K562 (cell line): Measurements from ENCODE around the gene ADAMTSL3. TPM values are rescaled to one million over a fixed set of nuclear protein-coding genes. Genes with fewer than 3 reads are reported as not detected.

ENCODE experiments used
- ATAC-seq: fragments of 200-7000 bp; cut with Tn5 transposase; 3 replicates; pipeline ENCODE4 v1.9.1; 2020; ENCODE audit warnings: moderate library complexity
- BruUV-seq: library from RNA; stranded (reverse); fragments of 400-500 nt; replicated peaks from 2 replicates; lab custom pipeline; 2021; lab: Mats Ljungman, UMichigan
- CTCF ChIA-PET: fragments of 300-600 bp; formaldehyde crosslinking; extraction: SDS; loops from one replicate; lab custom pipeline; 2021; ENCODE audit warnings: low intra/inter-chr PET ratio; lab: Yijun Ruan, JAX
- POLR2A ChIA-PET: fragments of 300-600, 350-650 bp; sonication (Branson Sonifier 250); formaldehyde crosslinking; extraction: SDS; loops from one replicate; lab custom pipeline; 2021; ENCODE audit warnings: antibody characterized with exemption, inconsistent platforms; lab: Yijun Ruan, JAX
- DNase-seq, 4 experiments: peaks; one replicate each; pipeline versions ENCODE4 v3.0.0 to v3.0.0-alpha.2; 2011 to 2018; ENCODE audit warnings: low spot score in 3 of 4, mixed read lengths in 3 of 4; ENCODE audit errors: extremely low read depth in 1 of 4
- FAIRE-seq: peaks from 2 replicates; lab custom pipeline; 2011; peaks lifted over from hg19 to GRCh38; lab: Jason Lieb, UNC
- H2AFZ ChIP-seq: 2 replicates; pipeline ENCODE4 v1.6.0; 2011; ENCODE audit warnings: low read depth, low read length, control low read depth, inconsistent platforms
- H3K27ac ChIP-seq: fragments of 200-600 bp; 3 replicates; pipeline ENCODE4 v1.8.0; 2011; ENCODE audit warnings: low read depth, mild to moderate bottlenecking, control low read depth, inconsistent platforms, low read length, moderate library complexity, mixed read lengths; ENCODE audit errors: extremely low read depth
- H3K27me3 ChIP-seq, 2 experiments: fragments of 300-600 bp in 1 of 2; 2 replicates in 1 of 2; 3 replicates in 1 of 2; pipeline versions ENCODE4 v1.6.0 to v1.8.0; 2011; ENCODE audit warnings: inconsistent platforms in 2 of 2, low read length in 2 of 2, mild to moderate bottlenecking in 1 of 2, mixed read lengths in 1 of 2, moderate library complexity in 1 of 2; ENCODE audit not compliant: control insufficient read depth in 2 of 2, insufficient read depth in 2 of 2
- H3K36me3 ChIP-seq: fragments of 300-600 bp; 3 replicates; pipeline ENCODE4 v1.8.0; 2011; ENCODE audit warnings: mild to moderate bottlenecking, low read length, inconsistent platforms; ENCODE audit not compliant: control insufficient read depth, insufficient read depth
- H3K4me1 ChIP-seq, 2 experiments: fragments of 200-600 bp in 1 of 2; replicated peaks in 1 of 2; 2 replicates in 1 of 2; 3 replicates in 1 of 2; pipeline versions ENCODE4 v1.5.1 to v1.8.0; 2011; ENCODE audit warnings: inconsistent platforms in 2 of 2, low read length in 2 of 2, mild to moderate bottlenecking in 1 of 2, mixed read lengths in 1 of 2, moderate library complexity in 1 of 2; ENCODE audit not compliant: control insufficient read depth in 2 of 2, insufficient read depth in 2 of 2
- H3K4me2 ChIP-seq: 2 replicates; pipeline ENCODE4 v1.6.1; 2011; ENCODE audit warnings: low read length, control low read depth, inconsistent platforms, mixed read lengths; ENCODE audit not compliant: insufficient read depth
- H3K4me3 ChIP-seq: fragments of 200-600 bp; sonication (generic), shearing (Covaris generic); 2 replicates; pipeline ENCODE4 v1.5.1; 2016; ENCODE audit warnings: control low read depth, inconsistent platforms
- H3K79me2 ChIP-seq: fragments of 200-600 bp; 3 replicates; pipeline ENCODE4 v1.8.0; 2011; ENCODE audit warnings: low read length, inconsistent platforms; ENCODE audit not compliant: control insufficient read depth, insufficient read depth
- H3K9ac ChIP-seq, 2 experiments: 2 replicates each; pipeline versions ENCODE4 v1.6.0 to v1.6.1; 2011; ENCODE audit warnings: low read depth in 2 of 2, low read length in 2 of 2, control low read depth in 1 of 2, inconsistent platforms in 1 of 2, mild to moderate bottlenecking in 1 of 2, mixed read lengths in 1 of 2; ENCODE audit not compliant: insufficient read depth in 1 of 2
- H3K9me1 ChIP-seq: one replicate; pipeline ENCODE4 v1.6.0; 2011; ENCODE audit warnings: inconsistent platforms, mild to moderate bottlenecking, low read length, moderate library complexity; ENCODE audit not compliant: control insufficient read depth, insufficient read depth
- H3K9me3 ChIP-seq: replicated peaks from 2 replicates; pipeline ENCODE4 v1.5.1; 2011; ENCODE audit warnings: low read depth, low read length, inconsistent platforms; ENCODE audit not compliant: control insufficient read depth, insufficient read depth
- H4K20me1 ChIP-seq: replicated peaks from 2 replicates; pipeline ENCODE4 v1.6.1; 2011; ENCODE audit warnings: low read length, inconsistent platforms, mixed read lengths; ENCODE audit not compliant: control insufficient read depth, insufficient read depth
- CCAR2 ChIP-seq: fragments of 200-400 bp; formaldehyde crosslinking; IDR thresholded peaks from 2 replicates; pipeline ENCODE4 v1.6.1; 2017; ENCODE audit warnings: mild to moderate bottlenecking, low read depth, low read length
- FOXK2 ChIP-seq, 2 experiments: fragments of 450-650 bp; IDR thresholded peaks in 1 of 2; conservative IDR thresholded peaks in 1 of 2; 2 replicates each; pipeline ENCODE4 v1.6.1; 2016; ENCODE audit warnings: low read depth in 2 of 2, mild to moderate bottlenecking in 1 of 2
- NFRKB ChIP-seq: fragments of 450-650 bp; IDR thresholded peaks from 2 replicates; pipeline ENCODE4 v1.6.1; 2016; ENCODE audit warnings: low read depth
- NFYB ChIP-seq: IDR thresholded peaks from 2 replicates; pipeline ENCODE4 v1.6.1; 2011; ENCODE audit warnings: mild to moderate bottlenecking, moderate library complexity; ENCODE audit not compliant: insufficient read length; ENCODE audit errors: extremely low read depth
- NRF1 ChIP-seq, 2 experiments: fragments of 450-650 bp; IDR thresholded peaks in 1 of 2; conservative IDR thresholded peaks in 1 of 2; 2 replicates each; pipeline ENCODE4 v1.6.1; 2014; ENCODE audit warnings: mild to moderate bottlenecking in 2 of 2
- RNF2 ChIP-seq: sonication (generic); IDR thresholded peaks from 2 replicates; pipeline ENCODE4 v1.6.1; 2016
- ZNF239 ChIP-seq: fragments of 250-450 bp; sonication (Bioruptor Pico); IDR thresholded peaks from 2 replicates; pipeline ENCODE4 v1.4.0; 2020; ENCODE audit warnings: mild to moderate bottlenecking
- WGBS: fragments of 100-300 bp; shearing (Covaris generic); methylation state at CpG from one replicate; pipeline ENCODE4 v1.1.6; 2016; ENCODE audit warnings: low coverage, mixed read lengths; ENCODE audit not compliant: insufficient coverage; ENCODE audit errors: missing lambda C conversion rate; 5-methylcytosine and 5-hydroxymethylcytosine counted together
- in situ Hi-C: fragments of 300-500 bp; cut with MboI; formaldehyde crosslinking; loops from 4 replicates; pipeline ENCODE4 v1.15.0; 2018; ENCODE audit warnings: inconsistent platforms, mixed read lengths
- intact Hi-C: fragments of 100-400 bp; cut with micrococcal nuclease; formaldehyde crosslinking; loops from 2 replicates; pipeline ENCODE4 v1.14.2; 2022
- polyA plus RNA-seq, 8 experiments: library from polyadenylated mRNA; depleted of rRNA in 4 of 8; stranded (reverse) in 5 of 8; unstranded in 3 of 8; fragments of >200 nt; fragmentation: Nextera tagmentation in 2 of 8; fragmentation: Illumina TruSeq in 1 of 8; extraction: Ambion mirVana in 2 of 8; extraction: Trizol in 1 of 8; gene quantifications; 2 replicates each; pipeline versions ENCODE4 v1.2.1 to v1.2.3, GENCODE V29; 2011 to 2014; ENCODE audit warnings: inconsistent platforms in 1 of 8, missing spikeins in 1 of 8
- total RNA-seq, 7 experiments: library from RNA; depleted of rRNA in 6 of 7; stranded (reverse); fragments of >200 nt in 6 of 7; fragmentation: Illumina TruSeq in 2 of 7; extraction: Trizol in 2 of 7; gene quantifications; 2 replicates each; pipeline versions ENCODE4 v1.2.1 to v1.2.3, GENCODE V29; 2011 to 2021; ENCODE audit warnings: low replicate concordance in 1 of 7

Gene ADAMTSL3
- total and polyA plus RNA-seq, 9 of the 15 experiments (the other 6 are each of a cell fraction or from before 2014, with no cell fraction given), result 0.01 to 0.18 (median 0.07) TPM; not detected in 3

DNA sequence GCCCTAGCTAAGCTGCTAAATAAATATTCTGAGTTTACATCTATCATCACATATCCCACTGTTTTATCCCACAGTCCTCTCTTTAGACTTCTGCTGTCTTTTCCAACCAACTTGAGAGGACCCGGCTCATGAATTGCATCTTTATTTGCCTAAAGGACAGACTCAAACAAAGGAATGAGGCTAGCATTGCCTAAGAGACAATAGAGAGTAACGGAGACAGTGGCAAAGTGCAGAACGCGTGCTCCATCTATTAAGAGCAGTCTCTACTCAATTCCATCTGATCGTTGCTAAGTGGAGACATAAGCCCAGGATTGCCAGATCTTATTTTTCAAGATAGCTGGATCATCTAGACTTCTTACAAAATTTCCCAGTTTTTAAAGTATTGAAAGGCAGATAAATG lies 2.3 kb downstream of the ADAMTSL3 start:
- no peak overlapping the region for H3K4me3 ChIP-seq
- ChIA-PET POLR2A (interaction anchor here (0.6 kb wide), 1 partner anchor 41 kb away, joined by 3 read pairs; no protein-coding TSS in a partner anchor), CTCF (no interaction called here)
- H3K27ac ChIP-seq, result no peak overlapping the region
- H3K9ac ChIP-seq, result no peak overlapping the region
- peaks cover 0 to 17% of the 10 kb centered on the region in 2 experiments; a peak in 2 of 5 replicates for H3K27me3 ChIP-seq
- H2AFZ ChIP-seq, result no peak overlapping the region
- no peaks in the 10 kb centered on the region for H3K36me3 ChIP-seq
- DNase-seq (peak in 1 of 4 experiments; percentile 2), FAIRE-seq (no peak), ATAC-seq (no peak)
- no peaks in the 10 kb centered on the region for H3K4me1 ChIP-seq
- no peaks in the 10 kb centered on the region for H3K9me3 ChIP-seq
- H3K79me2 ChIP-seq, result no peaks in the 10 kb centered on the region
- no peak for TF ChIP-seq RNF2
- TF ChIP-seq NFYB, result no peak
- TF ChIP-seq CCAR2, result no peak
- no peak for TF ChIP-seq ZNF239 (CRISPR knock-in tag)
- TF ChIP-seq NRF1 (conservative IDR thresholded peaks at IDR 0.05 in 1 of 2, IDR thresholded peaks at IDR 0.05 in 1 of 2), result no peak
- no peak for TF ChIP-seq FOXK2 (conservative IDR thresholded peaks at IDR 0.05 in 1 of 2, IDR thresholded peaks at IDR 0.05 in 1 of 2; ENCODE audit: low read depth in 2 of 2)
- no peak for TF ChIP-seq NFRKB
- no peaks in the 10 kb centered on the region for H4K20me1 ChIP-seq
- no TSS peak for BruUV-seq
- 1% methylated on average over 5 of the region's 5 CpGs for WGBS
- intact Hi-C loops (no loop called here), in situ Hi-C loops (no loop called here)
- no peak overlapping the region for H3K4me2 ChIP-seq
- H3K9me1 ChIP-seq, result no peaks in the 10 kb centered on the region
